Stimulated activated effector memory CD8-positive, alpha-beta T cell treated with anti-CD3 and anti-CD28 coated beads, Interleukin-12 subunit alpha, Interleukin-12 subunit beta, amount 100 ng/mL, for 72 hours (primary cell): Measurements from ENCODE around the gene LRIG2.
"Not testable (repeated sequence)": the region's sequence is repeated elsewhere in the genome, so short reads cannot be mapped to it uniquely, and the experiment has no call there.

Source experiments
- ATAC-seq: fragments of 150-1000 bp; cut with Tn5 transposase; 2 replicates; pipeline ENCODE4 v1.10.0; 2021
- DNase-seq, 2 donors: peaks; one replicate each; pipeline ENCODE4 v3.0.0; 2021 to 2022; ENCODE audit warnings: low spot score in 2 of 2
- H3K27ac Mint-ChIP-seq: one replicate; pipeline ENCODE4 v1.8.0; 2022; ENCODE audit warnings: mild to moderate bottlenecking, mixed read lengths
- H3K36me3 Mint-ChIP-seq: one replicate; pipeline ENCODE4 v1.8.0; 2022; ENCODE audit warnings: mild to moderate bottlenecking, mixed read lengths
- H3K4me1 Mint-ChIP-seq: one replicate; pipeline ENCODE4 v1.8.0; 2022; ENCODE audit warnings: mixed read lengths
- H3K4me3 Mint-ChIP-seq: one replicate; pipeline ENCODE4 v1.8.0; 2022; ENCODE audit warnings: mild to moderate bottlenecking, mixed read lengths
- H3K9me3 Mint-ChIP-seq: one replicate; pipeline ENCODE4 v1.8.0; 2022; ENCODE audit warnings: mixed read lengths

LRIG2 gene

GRCh38 chr1:113072757-113073478 is at the start of gene LRIG2:
LRIG2 (plus strand) TSS chr1:113073198; CDS start chr1:113073407, 209 bp downstream.
- ATAC-seq (peak; percentile 98), DNase-seq (peak; percentile 92 to 98)
- Mint-ChIP-seq H3K27ac (peak within 1 kb of the TSS; percentile 99), H3K4me3 (peak within 1 kb of the TSS; percentile 100), H3K4me1 (peaks cover 28% of the 10 kb centered on the region), H3K9me3 (no peaks in the 10 kb centered on the region), H3K36me3 (peaks cover 26% of the 10 kb centered on the region)

- not testable (repeated sequence) for H3K4me3 Mint-ChIP-seq, ATAC-seq, H3K4me1 Mint-ChIP-seq, DNase-seq, H3K9me3 Mint-ChIP-seq, H3K36me3 Mint-ChIP-seq, H3K27ac Mint-ChIP-seq
Measured at GRCh38 chr1:113023316-113023715, 49.7 kb upstream of the LRIG2 start.

DNA sequence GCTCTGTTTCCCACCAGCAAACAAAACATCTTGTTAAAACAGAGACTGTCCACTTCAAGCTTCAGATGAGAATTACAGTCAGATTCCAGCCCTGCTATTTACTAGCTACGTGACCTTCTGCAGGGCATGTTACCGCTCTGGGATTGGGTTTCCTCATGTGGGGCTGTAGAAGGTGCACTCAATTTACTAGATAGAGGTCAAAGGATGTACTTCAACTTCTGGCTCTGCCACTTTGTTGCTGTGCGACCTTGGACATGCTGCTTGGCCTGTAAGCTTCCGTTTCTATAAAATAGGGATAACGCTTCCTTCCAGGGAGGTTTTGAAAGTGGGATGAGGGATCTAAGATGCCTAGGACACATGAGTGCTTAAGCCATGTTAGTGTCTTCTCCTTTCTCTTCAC is 46.0 kb upstream of the LRIG2 start:
- peaks cover 8% of the 10 kb centered on the region for H3K4me1 Mint-ChIP-seq

GRCh38 chr1:113027449-113027848 is 45.5 kb upstream of the LRIG2 start:
- H3K27ac Mint-ChIP-seq = no peak overlapping the region

More for the DNA sequence above, 46.0 kb upstream of the LRIG2 start:
- DNase-seq (no peak), ATAC-seq (no peak)
- Mint-ChIP-seq H3K36me3 (no peaks in the 10 kb centered on the region), H3K4me3 (no peak overlapping the region), H3K27ac (no peak overlapping the region), H3K9me3 (no peaks in the 10 kb centered on the region)

GRCh38 chr1:113029822-113030221 is 43.2 kb upstream of the LRIG2 start:
- no peak overlapping the region for H3K27ac Mint-ChIP-seq
- H3K4me3 Mint-ChIP-seq = no peak overlapping the region

More at GRCh38 chr1:113027449-113027848, 45.5 kb upstream of the LRIG2 start:
- Mint-ChIP-seq H3K36me3 (no peaks in the 10 kb centered on the region), H3K9me3 (no peaks in the 10 kb centered on the region), H3K4me1 (peaks cover 8% of the 10 kb centered on the region), H3K4me3 (no peak overlapping the region)
- DNase-seq (no peak), ATAC-seq (no peak)

DNA sequence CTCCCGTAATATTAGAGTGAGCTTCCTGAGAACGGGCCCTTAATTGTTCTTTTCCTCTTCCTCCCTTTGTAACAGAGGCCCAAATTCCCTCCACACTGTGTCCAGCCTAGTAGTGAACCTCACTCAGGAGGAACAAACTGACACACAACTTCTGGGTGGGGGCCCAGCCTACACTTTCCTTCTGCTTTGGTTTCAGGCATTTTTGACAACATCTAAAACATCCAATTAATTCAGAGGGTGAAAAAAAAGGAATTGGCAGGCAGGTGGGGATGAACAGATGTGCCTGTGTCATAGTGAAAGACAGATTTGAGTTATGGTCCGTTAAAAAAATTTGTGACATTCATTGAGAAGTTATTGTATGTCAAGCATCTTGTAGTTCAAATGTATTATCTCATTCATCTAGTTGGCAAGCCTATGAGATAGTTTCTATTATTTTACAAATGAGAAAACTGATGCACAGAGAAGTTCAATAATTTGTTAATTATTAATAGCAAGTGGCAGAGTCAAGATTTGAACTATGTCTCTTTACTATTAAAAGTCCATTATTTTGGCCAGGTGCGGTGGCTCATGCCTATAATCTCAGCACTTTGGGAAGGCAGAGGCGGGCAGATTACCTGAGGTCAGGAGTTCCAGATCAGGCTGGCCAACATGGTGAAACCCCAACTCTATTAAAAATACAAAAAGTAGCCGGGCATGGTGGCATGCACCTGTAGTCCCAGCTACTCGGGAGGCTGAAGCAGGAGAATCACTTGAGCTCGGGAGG is 41.6 kb upstream of the LRIG2 start:
- Mint-ChIP-seq H3K36me3 (no peaks in the 10 kb centered on the region), H3K9me3 (no peaks in the 10 kb centered on the region), H3K4me3 (no peak overlapping the region), H3K27ac (peak overlapping the region; percentile 66), H3K4me1 (peaks cover 8% of the 10 kb centered on the region)
- ATAC-seq (peak; percentile 53), DNase-seq (no peak)

More at GRCh38 chr1:113029822-113030221, 43.2 kb upstream of the LRIG2 start:
- no peak for DNase-seq
- Mint-ChIP-seq H3K36me3 (no peaks in the 10 kb centered on the region), H3K9me3 (no peaks in the 10 kb centered on the region), H3K4me1 (peaks cover 8% of the 10 kb centered on the region)
- no peak for ATAC-seq

DNA sequence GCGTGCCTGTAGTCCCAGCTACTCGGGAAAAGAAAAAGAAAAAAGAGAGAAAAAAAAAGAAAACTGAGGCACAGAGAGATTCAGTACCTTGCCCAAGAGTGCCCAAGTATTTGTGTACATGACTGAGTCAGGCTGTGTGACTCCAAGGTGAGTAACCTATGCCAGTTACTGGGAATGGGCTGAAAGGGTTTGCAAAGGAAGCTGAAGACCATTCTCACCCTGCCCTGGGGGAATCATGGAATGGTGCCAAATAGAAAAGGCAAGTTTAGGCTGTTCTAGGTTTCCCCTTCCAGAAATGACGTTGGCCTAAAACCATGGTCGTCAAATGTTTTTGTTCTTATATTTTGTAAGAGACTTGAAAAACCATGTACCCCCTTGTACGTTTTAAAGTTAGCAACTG is 37.9 kb upstream of the LRIG2 start:
- Mint-ChIP-seq H3K4me3 (no peak overlapping the region), H3K9me3 (no peaks in the 10 kb centered on the region), H3K36me3 (no peaks in the 10 kb centered on the region), H3K27ac (no peak overlapping the region), H3K4me1 (peaks cover 8% of the 10 kb centered on the region)
- ATAC-seq = no peak
- DNase-seq = no peak

GRCh38 chr1:113036639-113037321 is 36.2 kb upstream of the LRIG2 start:
- DNase-seq (no peak), ATAC-seq (peak; percentile 53)
- Mint-ChIP-seq H3K9me3 (no peaks in the 10 kb centered on the region), H3K27ac (no peak overlapping the region), H3K4me1 (peaks cover 6% of the 10 kb centered on the region), H3K36me3 (no peaks in the 10 kb centered on the region), H3K4me3 (no peak overlapping the region)

DNA sequence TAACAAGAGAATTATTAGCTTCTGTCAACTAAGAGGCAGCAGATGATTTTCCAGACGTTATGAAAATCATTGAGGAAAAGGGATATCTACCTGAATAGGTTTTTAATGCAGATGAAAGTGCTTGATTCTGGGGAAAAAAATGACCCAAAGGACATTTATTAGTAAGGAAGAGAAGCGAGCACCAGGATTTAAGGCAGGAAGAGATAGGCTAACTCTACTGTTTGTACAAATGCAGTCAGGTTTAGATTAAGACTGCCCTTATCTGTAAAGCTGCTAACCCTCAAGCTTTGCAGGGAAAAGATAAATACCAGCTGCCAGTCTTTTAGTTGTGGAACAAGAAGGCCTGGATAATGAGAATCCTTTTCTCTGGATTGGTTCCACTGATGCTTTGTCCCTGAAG is 33.0 kb upstream of the LRIG2 start:
- peaks cover 30% of the 10 kb centered on the region for H3K4me1 Mint-ChIP-seq
- H3K9me3 Mint-ChIP-seq = no peaks in the 10 kb centered on the region
- DNase-seq (no peak), ATAC-seq (no peak)
- no peaks in the 10 kb centered on the region for H3K36me3 Mint-ChIP-seq
- H3K27ac Mint-ChIP-seq = no peak overlapping the region
- H3K4me3 Mint-ChIP-seq = no peak overlapping the region

DNA sequence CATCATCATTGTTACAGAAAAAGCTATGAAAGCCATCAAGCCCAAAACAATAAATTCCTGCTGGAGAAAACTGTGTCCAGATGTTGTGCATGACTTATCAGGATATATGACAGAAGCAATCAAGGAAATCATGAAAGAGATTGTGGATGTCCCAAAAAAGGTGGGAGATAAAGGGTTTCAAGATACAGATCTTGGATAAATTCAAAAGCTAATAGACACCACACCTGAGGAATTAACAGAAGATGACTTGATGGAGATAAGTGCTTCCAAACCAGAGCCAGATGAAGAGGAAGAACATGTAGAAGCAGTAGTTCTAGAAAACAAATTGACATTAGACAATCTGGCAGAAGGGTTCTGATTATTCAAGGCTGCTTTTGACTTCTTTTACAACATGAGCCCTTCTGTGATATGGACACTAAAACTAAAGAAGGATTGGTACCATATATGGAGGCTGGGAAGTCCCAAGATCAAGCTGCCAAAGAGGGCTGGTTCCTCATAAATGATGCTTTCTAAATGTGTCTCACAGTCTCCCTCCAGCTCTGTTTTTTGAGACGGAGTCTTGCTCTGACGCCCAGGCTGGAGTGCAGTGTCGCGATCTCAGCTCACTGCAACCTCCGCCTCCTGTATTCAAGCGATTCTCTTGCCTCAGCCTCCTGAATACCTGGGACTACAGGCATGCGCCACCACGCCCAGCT is 32.1 kb upstream of the LRIG2 start:
- peak overlapping the region; percentile 29 for H3K27ac Mint-ChIP-seq
- H3K4me1 Mint-ChIP-seq = peaks cover 33% of the 10 kb centered on the region
- H3K4me3 Mint-ChIP-seq = no peak overlapping the region
- ATAC-seq (no peak), DNase-seq (no peak)
- no peaks in the 10 kb centered on the region for H3K9me3 Mint-ChIP-seq
- no peaks in the 10 kb centered on the region for H3K36me3 Mint-ChIP-seq

GRCh38 chr1:113041569-113042284 is 31.3 kb upstream of the LRIG2 start:
- H3K36me3 Mint-ChIP-seq = no peaks in the 10 kb centered on the region
- ATAC-seq (no peak), DNase-seq (no peak)
- H3K4me1 Mint-ChIP-seq = peaks cover 37% of the 10 kb centered on the region
- peak overlapping the region; percentile 29 for H3K27ac Mint-ChIP-seq
- H3K4me3 Mint-ChIP-seq = no peak overlapping the region
- H3K9me3 Mint-ChIP-seq = no peaks in the 10 kb centered on the region

DNA sequence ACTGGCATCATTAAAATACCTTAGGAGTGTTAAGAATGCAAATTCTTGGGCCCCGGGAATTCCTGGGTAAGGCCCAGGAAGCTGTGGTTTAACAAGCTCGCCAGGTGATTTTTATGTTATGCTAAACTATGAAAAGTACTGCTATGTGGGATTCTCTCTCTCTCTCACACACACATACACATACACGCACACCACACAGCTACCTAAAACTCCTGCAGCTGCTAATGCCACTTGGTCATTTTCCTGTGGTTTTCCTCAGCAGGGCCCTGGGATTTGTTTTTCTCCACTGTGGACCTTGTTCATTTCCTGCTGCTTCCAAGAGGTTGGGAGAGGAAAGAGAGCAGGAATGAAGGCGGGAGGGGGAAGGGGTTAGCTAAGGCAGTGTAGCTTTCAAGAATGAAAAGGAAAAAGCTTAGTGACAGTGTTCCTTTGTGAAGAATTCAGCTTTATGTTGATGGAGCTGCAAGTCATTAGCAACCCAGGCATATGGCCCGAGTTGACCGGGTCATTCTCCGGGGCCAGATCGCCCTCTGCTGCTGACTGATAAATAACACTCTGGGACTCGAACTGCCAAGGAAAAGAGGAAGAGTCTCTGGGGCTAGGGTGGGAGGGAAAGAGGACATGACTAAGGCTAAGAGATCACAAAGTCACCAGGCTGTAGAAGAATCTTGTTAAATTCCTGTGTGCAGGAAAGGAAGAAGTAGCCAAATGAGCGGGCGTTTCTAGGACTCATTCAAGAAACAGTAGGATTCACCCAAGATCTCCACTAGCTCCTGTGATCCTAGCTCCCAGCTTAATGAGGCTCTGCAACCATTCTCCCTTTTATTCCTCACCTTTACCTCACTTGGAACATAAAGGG is 30.5 kb upstream of the LRIG2 start:
- no peak for DNase-seq
- Mint-ChIP-seq H3K4me1 (peaks cover 44% of the 10 kb centered on the region), H3K9me3 (no peaks in the 10 kb centered on the region)

DNA sequence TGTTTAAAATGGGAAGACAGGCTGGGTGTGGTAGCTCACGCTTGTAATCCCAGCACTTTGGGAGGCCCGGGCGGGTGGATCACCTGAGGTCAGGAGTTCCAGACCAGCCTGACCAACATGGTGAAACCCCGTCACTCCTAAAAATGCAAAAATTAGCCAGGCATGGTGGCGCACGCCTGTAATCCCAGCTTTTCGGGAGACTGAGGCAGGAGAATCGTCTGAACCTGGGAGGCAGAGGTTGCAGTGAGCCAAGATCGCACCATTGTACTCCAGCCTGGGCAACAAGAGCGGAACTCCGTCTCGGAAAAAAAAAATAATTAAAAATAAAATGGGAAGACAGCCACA is 29.9 kb upstream of the LRIG2 start:
- H3K4me1 Mint-ChIP-seq = peaks cover 44% of the 10 kb centered on the region

More for the DNA sequence above, 30.5 kb upstream of the LRIG2 start:
- H3K36me3 Mint-ChIP-seq = no peaks in the 10 kb centered on the region
- H3K27ac Mint-ChIP-seq = peak overlapping the region; percentile 55
- peak; percentile 48 for ATAC-seq
- H3K4me3 Mint-ChIP-seq = no peak overlapping the region

GRCh38 chr1:113046569-113046968 is 26.4 kb upstream of the LRIG2 start:
- H3K36me3 Mint-ChIP-seq = no peaks in the 10 kb centered on the region

More for the DNA sequence above, 29.9 kb upstream of the LRIG2 start:
- H3K27ac Mint-ChIP-seq = peak overlapping the region; percentile 55
- not testable (repeated sequence) for H3K4me3 Mint-ChIP-seq, H3K36me3 Mint-ChIP-seq, DNase-seq, ATAC-seq, H3K9me3 Mint-ChIP-seq

More at GRCh38 chr1:113046569-113046968, 26.4 kb upstream of the LRIG2 start:
- Mint-ChIP-seq H3K4me1 (peaks cover 40% of the 10 kb centered on the region), H3K27ac (peak overlapping the region; percentile 80), H3K4me3 (peak overlapping the region; percentile 38), H3K9me3 (no peaks in the 10 kb centered on the region)
- ATAC-seq = peak; percentile 80
- DNase-seq = no peak
